Activated CD8-positive, alpha-beta memory T cell treated with anti-CD3 and anti-CD28 coated beads for 36 hours (primary cell): ENCODE results near the gene MRPL39. TPM values are rescaled to one million over a fixed set of nuclear protein-coding genes. Genes with fewer than 3 reads are reported as not detected.

Experiments used
- CTCF ChIA-PET: fragments of 350-600 bp; sonication (Branson Sonifier 250); formaldehyde crosslinking; loops from one replicate; lab custom pipeline; 2021; ENCODE audit warnings: antibody characterized with exemption; lab: Charles Lee
- POLR2A ChIA-PET: fragments of 350-600 bp; sonication (Branson Sonifier 250); formaldehyde crosslinking; loops from one replicate; lab custom pipeline; 2021; ENCODE audit warnings: antibody characterized with exemption; lab: Charles Lee
- total RNA-seq, 2 experiments: library from RNA; stranded (reverse); gene quantifications; one replicate each; pipeline ENCODE4 v1.2.3, GENCODE V29; 2021

The MRPL39 gene
- total RNA-seq, 2 experiments from 2014 or later = 79.3 to 88.8 TPM

- ChIA-PET CTCF (no interaction called here), POLR2A (interaction anchor here (0.6 to 9.2 kb wide), 7 partner anchors 8 to 145 kb away, joined by 3 to 155 read pairs (median 4); no protein-coding TSS in a partner anchor)
Observed at GRCh38 chr21:25578056-25578961, 29.0 kb downstream of the MRPL39 start.

GRCh38 chr21:25577424-25578055 lies 29.7 kb downstream of the MRPL39 start:
- POLR2A ChIA-PET = interaction anchor here (0.7 to 9.2 kb wide), 6 partner anchors 8 to 69 kb away, joined by 3 to 155 read pairs (median 4); no protein-coding TSS in a partner anchor
- CTCF ChIA-PET = interaction anchor here (0.5 to 1.4 kb wide), 3 partner anchors 30 to 90 kb away, joined by 3 read pairs; no protein-coding TSS in a partner anchor

GRCh38 chr21:25573409-25574206 lies 33.7 kb downstream of the MRPL39 start:
- ChIA-PET POLR2A (interaction anchor here (0.9 to 9.2 kb wide), 5 partner anchors 10 to 84 kb away, joined by 3 to 155 read pairs (median 4); no protein-coding TSS in a partner anchor), CTCF (interaction anchor here (1.0 to 1.6 kb wide), 3 partner anchors 9 to 63 kb away, joined by 3 read pairs; no protein-coding TSS in a partner anchor)

- ChIA-PET POLR2A (interaction anchor here (0.7 to 9.2 kb wide), 6 partner anchors 9 to 86 kb away, joined by 3 to 155 read pairs (median 4); no protein-coding TSS in a partner anchor), CTCF (interaction anchor here (1.0 to 1.6 kb wide), 3 partner anchors 8 to 62 kb away, joined by 3 read pairs; no protein-coding TSS in a partner anchor)
Observed at GRCh38 chr21:25572861-25573310, 34.4 kb downstream of the MRPL39 start.

- POLR2A ChIA-PET = interaction anchor here (0.6 to 9.2 kb wide), 5 partner anchors 8 to 630 kb away, joined by 3 to 155 read pairs (median 4); no protein-coding TSS in a partner anchor
- CTCF ChIA-PET = interaction anchor here (1.3 kb wide), 1 partner anchor 60 kb away, joined by 4 read pairs; no protein-coding TSS in a partner anchor
Observed at GRCh38 chr21:25571726-25572121, 35.6 kb downstream of the MRPL39 start.

- ChIA-PET CTCF (no interaction called here), POLR2A (interaction anchor here (1.0 to 9.2 kb wide), 3 partner anchors 6 to 58 kb away, joined by 3 to 155 read pairs (median 27); no protein-coding TSS in a partner anchor)
Observed at GRCh38 chr21:25569711-25570110, 37.6 kb downstream of the MRPL39 start.

GRCh38 chr21:25569084-25569483 lies 38.2 kb downstream of the MRPL39 start:
- POLR2A ChIA-PET = interaction anchor here (1.0 to 3.2 kb wide), 2 partner anchors 9 to 58 kb away, joined by 3 to 27 read pairs; no protein-coding TSS in a partner anchor
- CTCF ChIA-PET = interaction anchor here (0.7 kb wide), 1 partner anchor 102 kb away, joined by 3 read pairs; no protein-coding TSS in a partner anchor

GRCh38 chr21:25568246-25568645 lies 39.0 kb downstream of the MRPL39 start:
- CTCF ChIA-PET = interaction anchor here (0.7 to 1.6 kb wide), 2 partner anchors 101 to 147 kb away, joined by 3 to 4 read pairs; no protein-coding TSS in a partner anchor
- POLR2A ChIA-PET = interaction anchor here (0.6 to 3.2 kb wide), 6 partner anchors 8 to 106 kb away, joined by 3 to 27 read pairs (median 4); no protein-coding TSS in a partner anchor

- ChIA-PET CTCF (interaction anchor here (1.6 kb wide), 1 partner anchor 146 kb away, joined by 4 read pairs; no protein-coding TSS in a partner anchor), POLR2A (interaction anchor here (0.7 to 3.2 kb wide), 7 partner anchors 9 to 105 kb away, joined by 3 to 27 read pairs (median 4); no protein-coding TSS in a partner anchor)
Observed at GRCh38 chr21:25567472-25567871, 39.8 kb downstream of the MRPL39 start.

GRCh38 chr21:25566645-25567044 lies 40.6 kb downstream of the MRPL39 start:
- POLR2A ChIA-PET = interaction anchor here (0.7 to 3.2 kb wide), 4 partner anchors 10 to 65 kb away, joined by 3 to 27 read pairs (median 9); no protein-coding TSS in a partner anchor

GRCh38 chr21:25565272-25566211 lies 41.7 kb downstream of the MRPL39 start:
- ChIA-PET CTCF (interaction anchor here (0.7 to 1.8 kb wide), 5 partner anchors 10 to 112 kb away, joined by 3 to 6 read pairs (median 3); no protein-coding TSS in a partner anchor), POLR2A (interaction anchor here (0.8 to 6.0 kb wide), 6 partner anchors 9 to 143 kb away, joined by 3 to 155 read pairs (median 9); no protein-coding TSS in a partner anchor)

More at GRCh38 chr21:25566645-25567044, 40.6 kb downstream of the MRPL39 start:
- CTCF ChIA-PET = no interaction called here

GRCh38 chr21:25564349-25564948 lies 42.8 kb downstream of the MRPL39 start:
- POLR2A ChIA-PET = interaction anchor here (0.7 to 6.0 kb wide), 9 partner anchors 9 to 142 kb away, joined by 3 to 155 read pairs (median 5); no protein-coding TSS in a partner anchor
- CTCF ChIA-PET = interaction anchor here (0.7 to 1.8 kb wide), 6 partner anchors 9 to 74 kb away, joined by 3 to 6 read pairs (median 3); no protein-coding TSS in a partner anchor

- ChIA-PET POLR2A (interaction anchor here (0.7 to 6.0 kb wide), 10 partner anchors 8 to 177 kb away, joined by 3 to 155 read pairs (median 9); no protein-coding TSS in a partner anchor), CTCF (interaction anchor here (1.7 kb wide), 1 partner anchor 12 kb away, joined by 6 read pairs; no protein-coding TSS in a partner anchor)
Observed at GRCh38 chr21:25563361-25564116, 43.7 kb downstream of the MRPL39 start.

GRCh38 chr21:25562660-25563059 lies 44.6 kb downstream of the MRPL39 start:
- CTCF ChIA-PET = interaction anchor here (1.1 kb wide), 1 partner anchor 10 kb away, joined by 3 read pairs; no protein-coding TSS in a partner anchor
- POLR2A ChIA-PET = interaction anchor here (1.1 to 6.0 kb wide), 9 partner anchors 10 to 141 kb away, joined by 3 to 155 read pairs (median 7); no protein-coding TSS in a partner anchor
